HEK293 (cell line): Measurements from ENCODE around the gene PEX6.

Experiments
- CTCF ChIP-seq: fragments of 450-650 bp; formaldehyde crosslinking; IDR thresholded peaks from 2 replicates; pipeline ENCODE4 v1.5.1; 2016; ENCODE audit warnings: missing biosample characterization, missing genetic modification characterization
- REST ChIP-seq: fragments of 450-650 bp; formaldehyde crosslinking; IDR thresholded peaks from 2 replicates; pipeline ENCODE4 v1.5.1; 2016; ENCODE audit warnings: missing biosample characterization, missing genetic modification characterization
- SALL2 ChIP-seq: fragments of 450-650 bp; formaldehyde crosslinking; IDR thresholded peaks from 2 replicates; pipeline ENCODE4 v1.5.0; 2017; ENCODE audit warnings: missing biosample characterization, mild to moderate bottlenecking, missing genetic modification characterization, borderline replicate concordance
- ZBTB10 ChIP-seq: fragments of 450-650 bp; formaldehyde crosslinking; IDR thresholded peaks from 2 replicates; pipeline ENCODE4 v1.5.1; 2016; ENCODE audit warnings: missing biosample characterization, missing genetic modification characterization
- ZSCAN16 ChIP-seq: fragments of 450-650 bp; formaldehyde crosslinking; IDR thresholded peaks from 2 replicates; pipeline ENCODE4 v1.5.1; 2016; ENCODE audit warnings: missing biosample characterization, missing genetic modification characterization

- no peak for TF ChIP-seq ZBTB10 (tag by site-specific recombination)
- TF ChIP-seq ZSCAN16 = no peak
- no peak for TF ChIP-seq REST
- no peak for TF ChIP-seq CTCF (tag by site-specific recombination)
- TF ChIP-seq SALL2 (tag by site-specific recombination) = no peak
Measured at GRCh38 chr6:42981836-42982235, 2.9 kb upstream of the PEX6 start.
